Choroid plexus epithelial cell (primary cell): ENCODE data around the gene MPG.

Experiments
- DNase-seq: peaks from one replicate; pipeline ENCODE4 v3.0.0-alpha.2; 2010; ENCODE audit warnings: low read depth
- H3K4me3 ChIP-seq: 2 replicates; pipeline ENCODE4 v1.5.1; 2011; ENCODE audit warnings: low read depth, mild to moderate bottlenecking, control low read depth, low read length, moderate library complexity
- CTCF ChIP-seq: conservative IDR thresholded peaks from 2 replicates; pipeline ENCODE4 v1.5.1; 2011; ENCODE audit warnings: low read depth, mild to moderate bottlenecking, control low read depth, inconsistent platforms, low read length, moderate library complexity

Gene MPG

GRCh38 chr16:75580-76501 lies 2.2 kb upstream of the MPG start:
- peak; percentile 85 for DNase-seq
- no peak overlapping the region for H3K4me3 ChIP-seq

GRCh38 chr16:76535-77272 lies 1.3 kb upstream of the MPG start:
- DNase-seq: peak; percentile 68
- peak overlapping the region; percentile 78 for H3K4me3 ChIP-seq
- no peak for TF ChIP-seq CTCF

More at GRCh38 chr16:75580-76501, 2.2 kb upstream of the MPG start:
- peak; percentile 48 for TF ChIP-seq CTCF

GRCh38 chr16:77273-77806 lies 685 bp upstream of the MPG start:
- DNase-seq: peak; percentile 77
- H3K4me3 ChIP-seq: peak overlapping the region; percentile 78
- TF ChIP-seq CTCF: no peak

- no peak for TF ChIP-seq CTCF
- peak; percentile 71 for DNase-seq
These were observed 572 bp downstream of the MPG start for GRCh38 chr16:78444-79150.

GRCh38 chr16:79151-80054 lies 1.4 kb downstream of the MPG start:
- DNase-seq: peak; percentile 40
- no peak for TF ChIP-seq CTCF
- peak overlapping the region; percentile 78 for H3K4me3 ChIP-seq

More at GRCh38 chr16:78444-79150, 572 bp downstream of the MPG start:
- H3K4me3 ChIP-seq: peak overlapping the region; percentile 78

GRCh38 chr16:83060-83603 lies 5.1 kb downstream of the MPG start:
- no peak for DNase-seq
- H3K4me3 ChIP-seq: no peak overlapping the region
- TF ChIP-seq CTCF: no peak
